Trophoblast cell (in vitro differentiated cells and primary cell): ENCODE data around the gene TENT5C.

Source experiments
- DNase-seq, 2 donors: peaks; one replicate each; pipeline ENCODE4 v3.0.0-alpha.2; 2016
- H2AFZ ChIP-seq: 2 replicates; pipeline ENCODE4 v1.6.1; 2013; ENCODE audit warnings: low read length, moderate library complexity, mild to moderate bottlenecking; ENCODE audit not compliant: insufficient read depth, poor library complexity
- H2AK5ac ChIP-seq: 2 replicates; pipeline ENCODE4 v1.6.1; 2013; ENCODE audit warnings: mild to moderate bottlenecking, low read length
- H2BK120ac ChIP-seq: 2 replicates; pipeline ENCODE4 v1.6.1; 2013; ENCODE audit warnings: low read length, mild to moderate bottlenecking, moderate library complexity; ENCODE audit not compliant: insufficient read depth, poor library complexity
- H2BK12ac ChIP-seq: 2 replicates; pipeline ENCODE4 v1.6.1; 2013; ENCODE audit warnings: mild to moderate bottlenecking, low read length, moderate library complexity
- H2BK5ac ChIP-seq: 2 replicates; pipeline ENCODE4 v1.6.1; 2013; ENCODE audit warnings: low read length, low read depth, moderate library complexity, mild to moderate bottlenecking; ENCODE audit not compliant: poor library complexity
- H3K14ac ChIP-seq: 2 replicates; pipeline ENCODE4 v1.6.1; 2013; ENCODE audit warnings: mild to moderate bottlenecking, low read length
- H3K18ac ChIP-seq: 2 replicates; pipeline ENCODE4 v1.6.1; 2013; ENCODE audit warnings: mild to moderate bottlenecking, low read length
- H3K23ac ChIP-seq: 2 replicates; pipeline ENCODE4 v1.6.1; 2013; ENCODE audit warnings: low read length
- H3K27ac ChIP-seq: 2 replicates; pipeline ENCODE4 v1.5.1; 2013; ENCODE audit warnings: low read depth, mild to moderate bottlenecking, inconsistent platforms, low read length, moderate library complexity
- H3K27me3 ChIP-seq: 2 replicates; pipeline ENCODE4 v1.6.1; 2013; ENCODE audit warnings: inconsistent platforms, mild to moderate bottlenecking, low read length, moderate library complexity; ENCODE audit not compliant: insufficient read depth
- H3K36me3 ChIP-seq, 2 experiments: 1 replicate in 1 of 2; 2 replicates in 1 of 2; pipeline ENCODE4 v1.6.1; 2013; ENCODE audit warnings: low read length in 2 of 2, mild to moderate bottlenecking in 2 of 2, moderate library complexity in 1 of 2; ENCODE audit not compliant: insufficient read depth in 2 of 2, control insufficient read depth in 1 of 2
- H3K4ac ChIP-seq: 2 replicates; pipeline ENCODE4 v1.6.1; 2013; ENCODE audit warnings: low read depth, mild to moderate bottlenecking, low read length, moderate library complexity
- H3K4me1 ChIP-seq, 2 experiments: 1 replicate in 1 of 2; 2 replicates in 1 of 2; pipeline ENCODE4 v1.6.1; 2013; ENCODE audit warnings: low read length in 2 of 2, mild to moderate bottlenecking in 2 of 2, moderate library complexity in 1 of 2; ENCODE audit not compliant: insufficient read depth in 2 of 2, control insufficient read depth in 1 of 2
- H3K4me2 ChIP-seq: 2 replicates; pipeline ENCODE4 v1.6.1; 2013; ENCODE audit warnings: inconsistent platforms, mild to moderate bottlenecking, low read length, moderate library complexity
- H3K4me3 ChIP-seq: 2 replicates; pipeline ENCODE4 v1.5.1; 2013; ENCODE audit warnings: mild to moderate bottlenecking, low read depth, low read length, inconsistent platforms
- H3K79me1 ChIP-seq: one replicate; pipeline ENCODE4 v1.6.1; 2013; ENCODE audit warnings: low read length
- H3K79me2 ChIP-seq: 2 replicates; pipeline ENCODE4 v1.6.1; 2013; ENCODE audit warnings: low read length, mild to moderate bottlenecking; ENCODE audit not compliant: control insufficient read depth, insufficient read depth, poor library complexity
- H3K9ac ChIP-seq: 2 replicates; pipeline ENCODE4 v1.6.1; 2013; ENCODE audit warnings: mild to moderate bottlenecking, low read length
- H3K9me3 ChIP-seq: 2 replicates; pipeline ENCODE4 v1.6.1; 2013; ENCODE audit warnings: low read depth, mild to moderate bottlenecking, control low read depth, inconsistent platforms, low read length; ENCODE audit not compliant: insufficient read depth
- H4K12ac ChIP-seq: 2 replicates; pipeline ENCODE4 v1.6.1; 2013; ENCODE audit warnings: low read depth, mild to moderate bottlenecking, low read length, moderate library complexity
- H4K8ac ChIP-seq: 2 replicates; pipeline ENCODE4 v1.6.1; 2013; ENCODE audit warnings: low read depth, mild to moderate bottlenecking, low read length, moderate library complexity
- H4K91ac ChIP-seq: one replicate; pipeline ENCODE4 v1.6.1; 2013; ENCODE audit warnings: low read depth, mild to moderate bottlenecking, low read length, moderate library complexity
- WGBS: extraction: QIAGEN DNeasy Blood & Tissue Kit; methylation state at CpG from one replicate; pipeline ENCODE4 v1.1.7; 2013; ENCODE audit warnings: missing lambda C conversion rate; ENCODE audit not compliant: insufficient read length, insufficient coverage; ENCODE audit errors: extremely low coverage; 5-methylcytosine and 5-hydroxymethylcytosine counted together

TENT5C gene

GRCh38 chr1:117562581-117563491 is 43.0 kb upstream of the TENT5C start:
- Histone ChIP-seq H2BK120ac (no peak overlapping the region), H3K9ac (no peak overlapping the region), H3K14ac (no peak overlapping the region), H3K27ac (no peak overlapping the region), H2AFZ (no peak overlapping the region), H3K18ac (no peak overlapping the region), H3K79me1 (peaks cover 4% of the 10 kb centered on the region), H2BK5ac (no peak overlapping the region), H3K4me1 (peaks cover 5 to 12% of the 10 kb centered on the region in 2 experiments), H2BK12ac (no peak overlapping the region), H4K91ac (no peak overlapping the region), H3K4me2 (no peak overlapping the region), H3K9me3 (peaks cover 4% of the 10 kb centered on the region), H3K27me3 (no peaks in the 10 kb centered on the region), H3K36me3 (no peaks in the 10 kb centered on the region), H3K4ac (no peak overlapping the region), H3K4me3 (no peak overlapping the region), H3K23ac (no peak overlapping the region), H4K8ac (no peak overlapping the region), H2AK5ac (no peak overlapping the region), H4K12ac (no peak overlapping the region), H3K79me2 (no peaks in the 10 kb centered on the region)
- DNase-seq = peak in 1 of 2 donors; percentile 99
- whole genome bisulfite sequencing = no CpG with 5 or more reads among the region's 9 CpGs

GRCh38 chr1:117563492-117563875 is 42.4 kb upstream of the TENT5C start:
- no peak overlapping the region for H3K27ac ChIP-seq
- no peaks in the 10 kb centered on the region for H3K36me3 ChIP-seq
- no peaks in the 10 kb centered on the region for H3K79me2 ChIP-seq
- no CpG with 5 or more reads among the region's 4 CpGs for whole genome bisulfite sequencing
- H3K23ac ChIP-seq = no peak overlapping the region
- no peak overlapping the region for H3K18ac ChIP-seq
- peaks cover 4% of the 10 kb centered on the region for H3K9me3 ChIP-seq
- H3K4ac ChIP-seq = no peak overlapping the region
- H3K14ac ChIP-seq = no peak overlapping the region
- H3K4me1 ChIP-seq = peaks cover 5 to 12% of the 10 kb centered on the region in 2 experiments
- H3K9ac ChIP-seq = no peak overlapping the region
- no peak overlapping the region for H4K12ac ChIP-seq
- H3K4me2 ChIP-seq = no peak overlapping the region
- H2BK120ac ChIP-seq = no peak overlapping the region
- H4K91ac ChIP-seq = no peak overlapping the region
- H3K4me3 ChIP-seq = no peak overlapping the region
- no peak overlapping the region for H2BK5ac ChIP-seq
- H2AK5ac ChIP-seq = no peak overlapping the region
- H4K8ac ChIP-seq = no peak overlapping the region
- DNase-seq = peak; percentile 96 to 99
- H3K79me1 ChIP-seq = peaks cover 4% of the 10 kb centered on the region
- no peak overlapping the region for H2AFZ ChIP-seq
- H2BK12ac ChIP-seq = no peak overlapping the region
- H3K27me3 ChIP-seq = no peaks in the 10 kb centered on the region

- no peak overlapping the region for H2BK120ac ChIP-seq
- H4K8ac ChIP-seq = no peak overlapping the region
- WGBS = no CpG with 5 or more reads among the region's 8 CpGs
- H3K79me2 ChIP-seq = no peaks in the 10 kb centered on the region
- no peak overlapping the region for H3K9ac ChIP-seq
- DNase-seq = peak; percentile 39 to 53
- peaks cover 3% of the 10 kb centered on the region for H3K9me3 ChIP-seq
- no peak overlapping the region for H2BK5ac ChIP-seq
- H3K79me1 ChIP-seq = peaks cover 4% of the 10 kb centered on the region
- H3K36me3 ChIP-seq = no peaks in the 10 kb centered on the region
- peaks cover 5 to 12% of the 10 kb centered on the region in 2 experiments for H3K4me1 ChIP-seq
- H4K12ac ChIP-seq = no peak overlapping the region
- H3K27me3 ChIP-seq = no peaks in the 10 kb centered on the region
- H3K4ac ChIP-seq = no peak overlapping the region
- H4K91ac ChIP-seq = no peak overlapping the region
- H3K23ac ChIP-seq = no peak overlapping the region
- no peak overlapping the region for H2AFZ ChIP-seq
- no peak overlapping the region for H3K4me3 ChIP-seq
- no peak overlapping the region for H3K18ac ChIP-seq
- peak overlapping the region; percentile 16 for H3K14ac ChIP-seq
- H3K4me2 ChIP-seq = no peak overlapping the region
- no peak overlapping the region for H2BK12ac ChIP-seq
- no peak overlapping the region for H3K27ac ChIP-seq
- no peak overlapping the region for H2AK5ac ChIP-seq
These were observed 41.4 kb upstream of the TENT5C start for GRCh38 chr1:117564227-117565075.

- Histone ChIP-seq H2AK5ac (no peak overlapping the region), H3K4me3 (no peak overlapping the region), H3K9ac (no peak overlapping the region), H3K27me3 (no peaks in the 10 kb centered on the region), H3K4ac (no peak overlapping the region), H3K79me1 (peaks cover 4% of the 10 kb centered on the region), H2AFZ (no peak overlapping the region), H4K12ac (no peak overlapping the region), H3K14ac (no peak overlapping the region), H2BK5ac (no peak overlapping the region), H4K8ac (no peak overlapping the region), H3K4me2 (no peak overlapping the region), H4K91ac (no peak overlapping the region), H3K79me2 (no peaks in the 10 kb centered on the region), H3K9me3 (peaks cover 3% of the 10 kb centered on the region), H3K4me1 (peaks cover 5 to 12% of the 10 kb centered on the region in 2 experiments), H3K18ac (no peak overlapping the region), H2BK12ac (no peak overlapping the region), H3K23ac (no peak overlapping the region), H2BK120ac (no peak overlapping the region), H3K27ac (no peak overlapping the region), H3K36me3 (no peaks in the 10 kb centered on the region)
- no CpG with 5 or more reads among the region's 4 CpGs for WGBS
- DNase-seq = peak in 1 of 2 donors; percentile 13
These were observed 40.7 kb upstream of the TENT5C start for GRCh38 chr1:117565076-117565556.
